Esophagus (tissue), 2 donors: Measurements from ENCODE around the gene HES2. TPM values are rescaled to one million over a fixed set of nuclear protein-coding genes. Genes with fewer than 3 reads are reported as not detected.
"Not testable (repeated sequence)": the region's sequence is repeated elsewhere in the genome, so short reads cannot be mapped to it uniquely, and the experiment has no call there.

Source experiments
- H3K27ac ChIP-seq, 2 donors: one replicate each; pipeline ENCODE4 v1.5.1; 2013; ENCODE audit warnings: low read depth in 2 of 2, mild to moderate bottlenecking in 2 of 2, inconsistent platforms in 1 of 2, low read length in 1 of 2, moderate library complexity in 1 of 2
- H3K27me3 ChIP-seq, 2 donors: one replicate each; pipeline ENCODE4 v1.6.1; 2013; ENCODE audit warnings: low read length in 2 of 2, control low read depth in 1 of 2, mild to moderate bottlenecking in 1 of 2; ENCODE audit not compliant: insufficient read depth in 2 of 2, control insufficient read depth in 1 of 2
- H3K36me3 ChIP-seq, 2 donors: one replicate each; pipeline ENCODE4 v1.6.1; 2013; ENCODE audit warnings: low read length in 1 of 2; ENCODE audit not compliant: control insufficient read depth in 2 of 2, insufficient read depth in 2 of 2
- H3K4me1 ChIP-seq, 2 donors: one replicate each; pipeline ENCODE4 v1.6.1; 2013; ENCODE audit warnings: low read length in 1 of 2; ENCODE audit not compliant: control insufficient read depth in 2 of 2, insufficient read depth in 2 of 2
- H3K4me3 ChIP-seq, 2 donors: one replicate each; pipeline ENCODE4 v1.5.1; 2013; ENCODE audit warnings: low read length in 2 of 2, mild to moderate bottlenecking in 2 of 2, low read depth in 1 of 2, moderate library complexity in 1 of 2
- H3K9me3 ChIP-seq, 2 donors: one replicate each; pipeline ENCODE4 v1.6.1; 2013; ENCODE audit warnings: mild to moderate bottlenecking in 2 of 2, low read depth in 1 of 2, low read length in 1 of 2, moderate library complexity in 1 of 2; ENCODE audit not compliant: control insufficient read depth in 2 of 2, insufficient read depth in 1 of 2
- WGBS, 2 donors: extraction: QIAGEN DNeasy Blood & Tissue Kit; methylation state at CpG; one replicate each; pipeline ENCODE4 v1.1.7; 2013; 5-methylcytosine and 5-hydroxymethylcytosine counted together
- polyA plus RNA-seq, 2 donors: library from polyadenylated mRNA; stranded (reverse); fragments of 200-250 nt; gene quantifications; one replicate each; pipeline ENCODE4 v1.2.3, GENCODE V29; 2013
- donor health status: healthy with polysubstance abuse.
- donor health status: Bipolar disorder and iron deficiency.

The HES2 gene
- polyA plus RNA-seq, 2 donors = 34.2 to 34.3 TPM

DNA sequence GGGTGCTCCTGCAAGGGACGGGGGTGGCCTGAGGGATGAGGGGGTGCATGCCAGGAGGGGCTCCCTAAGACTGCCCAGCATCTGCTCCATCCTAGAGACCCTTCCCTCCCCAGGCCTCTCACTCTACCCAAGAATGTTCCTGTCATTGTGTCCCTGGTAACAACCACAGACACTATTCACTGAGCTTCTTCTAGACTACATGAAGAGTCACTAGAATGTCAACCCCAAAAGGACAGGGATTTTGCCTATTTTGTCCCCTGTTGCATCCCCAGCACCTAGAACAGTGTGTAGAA lies 43.3 kb upstream of the HES2 start:
- H3K4me3 ChIP-seq = no peak overlapping the region
- no peak overlapping the region for H3K27ac ChIP-seq
- peaks cover 0 to 4% of the 10 kb centered on the region in 2 donors for H3K4me1 ChIP-seq
- H3K9me3 ChIP-seq = no peaks in the 10 kb centered on the region
- H3K36me3 ChIP-seq = peaks cover 0 to 42% of the 10 kb centered on the region in 2 donors
- WGBS, 2 donors = 64 to 86% methylated on average over 1 of the region's 1 CpG
- no peaks in the 10 kb centered on the region for H3K27me3 ChIP-seq

DNA sequence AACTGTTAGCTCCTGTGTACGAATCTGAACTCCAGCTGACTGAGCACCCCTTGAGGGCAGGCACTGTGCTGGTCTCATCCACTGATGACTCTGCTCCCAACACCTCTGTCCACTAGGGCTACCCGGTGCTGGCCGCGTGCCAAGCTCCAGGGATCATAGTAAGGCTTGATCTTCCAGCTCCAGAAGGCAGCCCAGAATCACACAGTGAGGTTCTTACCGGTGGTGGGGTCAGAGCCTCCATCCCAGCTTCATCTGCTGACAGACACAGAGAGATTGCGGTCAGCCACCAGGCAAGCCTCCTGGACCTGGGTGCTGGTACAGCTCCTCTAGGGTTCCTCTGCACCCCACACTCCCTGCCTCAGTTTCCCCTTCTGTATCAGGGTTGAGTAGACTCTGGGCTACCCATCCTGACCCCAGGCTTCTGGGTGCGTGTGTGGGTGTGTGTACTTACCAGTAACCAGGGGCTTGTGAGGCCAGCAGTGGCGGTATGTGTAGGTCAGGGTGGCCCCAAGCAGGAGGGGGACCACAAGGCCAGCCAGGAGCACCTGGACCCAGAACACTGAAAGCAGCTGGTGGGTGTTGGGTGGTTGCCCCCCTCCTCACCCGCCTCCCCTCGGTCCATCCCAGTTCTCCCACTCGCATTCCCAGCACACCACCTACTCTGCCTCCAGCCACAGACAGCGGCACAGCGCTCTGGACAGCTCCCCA lies 42.8 kb upstream of the HES2 start:
- no peak overlapping the region for H3K4me3 ChIP-seq
- no peak overlapping the region for H3K27ac ChIP-seq
- peaks cover 0 to 39% of the 10 kb centered on the region in 2 donors for H3K36me3 ChIP-seq
- no peaks in the 10 kb centered on the region for H3K9me3 ChIP-seq
- 83 to 85% methylated on average over 13 of the region's 13 CpGs for WGBS, 2 donors
- peaks cover 0 to 4% of the 10 kb centered on the region in 2 donors for H3K4me1 ChIP-seq
- no peaks in the 10 kb centered on the region for H3K27me3 ChIP-seq

GRCh38 chr1:6461538-6462411 lies 42.1 kb upstream of the HES2 start:
- Histone ChIP-seq H3K27me3 (no peaks in the 10 kb centered on the region), H3K4me3 (no peak overlapping the region), H3K9me3 (no peaks in the 10 kb centered on the region), H3K4me1 (peaks cover 0 to 4% of the 10 kb centered on the region in 2 donors), H3K36me3 (peaks cover 0 to 33% of the 10 kb centered on the region in 2 donors), H3K27ac (no peak overlapping the region)
- 88 to 89% methylated on average over 47 to 48 of the region's 48 CpGs for WGBS, 2 donors

GRCh38 chr1:6461051-6461530 lies 41.4 kb upstream of the HES2 start:
- H3K9me3 ChIP-seq = no peaks in the 10 kb centered on the region
- peaks cover 0 to 33% of the 10 kb centered on the region in 2 donors for H3K36me3 ChIP-seq
- 77 to 79% methylated on average over 40 of the region's 40 CpGs for WGBS, 2 donors
- peak overlapping the region in 1 of 2 donors; percentile 8 for H3K4me3 ChIP-seq
- H3K4me1 ChIP-seq = peaks cover 0 to 4% of the 10 kb centered on the region in 2 donors
- peak overlapping the region; percentile 13 to 56 for H3K27ac ChIP-seq
- H3K27me3 ChIP-seq = no peaks in the 10 kb centered on the region

DNA sequence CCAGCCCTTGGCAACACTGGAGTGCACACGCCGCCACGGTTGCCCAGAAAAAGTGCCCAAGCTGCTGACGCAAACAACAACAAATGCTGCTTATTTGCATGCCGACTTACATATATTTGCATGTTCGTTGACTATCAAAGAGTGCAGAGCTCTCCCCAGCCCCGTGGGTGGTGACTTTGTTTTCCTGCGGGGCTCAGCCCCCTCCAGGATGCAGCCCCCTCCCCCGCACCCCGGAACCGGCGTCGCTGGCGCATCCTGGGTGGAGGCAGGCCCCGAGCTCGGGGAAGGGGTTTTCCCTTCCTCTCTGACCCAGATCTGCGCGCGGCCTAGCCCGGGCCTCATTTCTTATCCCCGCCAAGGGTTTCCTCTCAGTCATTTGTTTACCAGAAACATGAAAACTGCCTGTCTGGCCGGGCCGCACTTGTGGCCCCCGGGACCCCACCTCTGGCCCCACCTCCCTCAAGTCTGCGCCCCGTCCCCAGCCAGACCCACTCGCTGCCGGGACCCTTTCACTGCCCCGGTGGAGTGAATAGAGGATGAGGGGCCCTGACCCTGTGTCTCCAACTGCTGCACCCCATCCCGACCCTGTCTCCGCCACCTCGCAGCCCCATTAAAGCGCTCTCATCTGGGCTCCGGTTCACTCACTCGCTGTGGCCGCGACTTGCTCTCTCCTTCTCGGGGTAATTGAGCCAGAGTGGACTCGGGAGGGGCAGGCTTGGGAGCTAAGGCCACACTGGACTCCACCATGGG lies 40.8 kb upstream of the HES2 start:
- Histone ChIP-seq H3K27me3 (no peaks in the 10 kb centered on the region), H3K27ac (peak overlapping the region; percentile 13 to 56), H3K4me3 (peak overlapping the region in 1 of 2 donors; percentile 8), H3K9me3 (no peaks in the 10 kb centered on the region), H3K4me1 (peaks cover 2 to 6% of the 10 kb centered on the region in 2 donors), H3K36me3 (peaks cover 0 to 33% of the 10 kb centered on the region in 2 donors)
- 38 to 42% methylated on average over 39 of the region's 39 CpGs for WGBS, 2 donors

DNA sequence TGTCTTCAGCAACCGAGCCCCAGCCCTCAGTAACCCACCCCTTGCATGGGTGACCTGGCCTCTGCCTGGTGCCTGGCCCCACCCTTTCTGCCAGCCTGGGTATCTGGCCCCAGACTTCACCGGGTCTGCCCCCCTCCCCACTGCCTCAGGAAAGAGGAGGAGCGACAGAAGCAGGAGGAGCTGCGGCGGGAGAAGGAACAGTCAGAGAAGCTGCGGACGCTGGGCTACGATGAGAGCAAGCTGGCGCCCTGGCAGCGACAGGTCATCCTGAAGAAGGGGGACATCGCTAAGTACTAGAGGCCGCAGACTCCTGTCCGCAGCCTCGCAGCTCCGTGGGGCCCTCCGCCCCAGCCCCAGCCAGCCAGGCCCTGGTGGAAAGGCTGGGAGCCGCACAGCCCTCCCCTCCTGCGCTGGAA lies 40.1 kb upstream of the HES2 start:
- H3K36me3 ChIP-seq = peaks cover 0 to 31% of the 10 kb centered on the region in 2 donors

GRCh38 chr1:6456800-6457466 lies 37.2 kb upstream of the HES2 start:
- Histone ChIP-seq H3K36me3 (peaks cover 0 to 9% of the 10 kb centered on the region in 2 donors), H3K4me3 (no peak overlapping the region), H3K4me1 (peaks cover 7 to 12% of the 10 kb centered on the region in 2 donors), H3K9me3 (no peaks in the 10 kb centered on the region), H3K27me3 (no peaks in the 10 kb centered on the region), H3K27ac (no peak overlapping the region)
- 78 to 82% methylated on average over 11 of the region's 11 CpGs for WGBS, 2 donors

More for the DNA sequence above, 40.1 kb upstream of the HES2 start:
- Histone ChIP-seq H3K9me3 (no peaks in the 10 kb centered on the region), H3K4me1 (peaks cover 6 to 10% of the 10 kb centered on the region in 2 donors), H3K27me3 (no peaks in the 10 kb centered on the region), H3K27ac (no peak overlapping the region), H3K4me3 (no peak overlapping the region)
- WGBS, 2 donors = 28 to 37% methylated on average over 18 of the region's 18 CpGs

DNA sequence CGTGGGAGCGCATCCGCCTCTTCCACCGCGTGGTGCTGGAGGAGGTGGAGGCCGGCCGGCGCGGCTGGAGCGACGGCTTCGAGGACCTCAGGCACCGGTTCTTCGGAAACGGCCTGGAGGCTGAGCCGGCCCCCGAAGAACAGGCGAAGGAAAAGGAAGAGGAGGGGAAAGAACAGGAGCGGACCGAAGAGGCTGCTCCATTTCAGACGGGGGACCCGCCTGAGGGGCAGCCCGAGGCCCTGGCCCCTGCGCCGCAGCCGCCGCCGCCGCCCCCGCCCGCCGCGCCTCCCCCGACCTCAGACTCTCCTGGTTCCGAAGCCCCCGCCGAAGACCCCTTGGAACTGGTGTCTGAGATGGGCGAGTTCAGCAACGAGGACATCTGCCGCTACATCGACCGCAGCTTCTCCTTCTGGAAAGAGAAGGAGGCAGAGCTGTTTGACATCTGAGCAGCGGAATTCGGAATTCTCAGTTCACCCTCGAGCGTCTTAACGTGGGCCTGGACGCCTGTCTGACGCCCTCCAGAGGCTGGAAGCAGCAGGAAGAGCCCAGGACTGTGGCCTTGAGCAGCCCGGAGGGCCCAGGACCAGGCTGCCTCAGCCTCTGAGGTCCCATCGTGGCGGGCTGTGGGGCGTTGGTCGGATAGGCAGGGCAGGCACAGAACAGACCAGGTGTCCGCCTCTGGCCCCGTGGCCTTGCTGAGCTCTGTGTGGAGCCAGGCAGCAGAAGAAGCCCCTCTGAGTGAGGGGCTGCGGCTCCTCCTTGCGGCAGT lies 36.2 kb upstream of the HES2 start:
- not testable (repeated sequence) for H3K27ac ChIP-seq, H3K4me1 ChIP-seq, H3K27me3 ChIP-seq, H3K4me3 ChIP-seq, H3K36me3 ChIP-seq, H3K9me3 ChIP-seq
- WGBS, 2 donors = 44 to 47% methylated on average over 43 to 58 of the region's 58 CpGs
